NCI-H446 treated with DMSO at 0.1 percent for 48 hours (cell line): ENCODE measurements around the gene PDZD7.
"Not testable (repeated sequence)": the region's sequence is repeated elsewhere in the genome, so short reads cannot be mapped to it uniquely, and the experiment has no call there.

Experiments
- DNase-seq: peaks from one replicate; lab custom pipeline; 2025; lab: John Stamatoyannopoulos, UW

The PDZD7 gene

DNA sequence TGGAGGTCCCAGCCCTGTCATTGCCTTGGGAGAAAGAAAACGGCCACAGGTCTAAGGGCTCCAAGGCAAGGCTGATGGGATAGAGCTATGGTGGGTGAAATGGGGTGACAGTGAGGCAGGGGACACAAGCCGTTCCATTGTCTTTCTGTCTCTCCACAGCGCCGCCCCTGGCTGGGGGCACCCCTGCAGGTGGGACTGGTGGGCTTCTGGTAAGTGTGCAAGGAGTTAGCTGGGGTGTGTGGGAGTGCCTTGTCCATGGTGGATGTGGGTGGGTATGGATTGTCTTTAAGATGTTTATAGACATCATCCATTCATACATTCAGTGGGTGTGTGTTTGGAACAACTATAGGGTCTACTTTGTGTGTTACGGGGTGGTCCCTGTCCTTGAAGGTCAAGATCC, 7.6 kb upstream of the PDZD7 start:
- DNase-seq: no peak

DNA sequence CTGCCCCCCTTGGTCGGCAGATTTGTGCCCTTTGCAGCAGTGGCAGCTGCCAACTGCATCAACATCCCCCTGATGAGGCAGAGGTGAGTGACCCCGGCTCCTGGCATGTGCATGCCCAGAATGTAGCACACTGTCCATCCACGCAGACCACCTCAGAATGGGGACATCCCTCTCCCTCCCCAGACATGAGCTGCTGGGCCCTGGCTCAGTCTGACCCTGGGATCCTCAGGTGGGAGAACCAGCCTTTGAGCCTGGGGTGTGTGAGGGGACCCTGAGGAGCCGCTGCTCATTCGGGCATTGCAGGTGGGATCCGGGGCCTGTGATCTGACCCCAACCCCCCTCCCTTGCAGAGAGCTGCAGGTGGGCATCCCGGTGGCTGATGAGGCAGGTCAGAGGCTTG, 5.8 kb upstream of the PDZD7 start:
- DNase-seq: no peak

- no peak for DNase-seq
Observed at GRCh38 chr10:101035916-101036702, 5.2 kb upstream of the PDZD7 start.

GRCh38 chr10:101035314-101035713, 4.4 kb upstream of the PDZD7 start:
- DNase-seq: no peak

- not testable (repeated sequence) for DNase-seq
Observed at GRCh38 chr10:101034404-101034803, 3.5 kb upstream of the PDZD7 start.

- no peak for DNase-seq
Observed at GRCh38 chr10:101033276-101033675, 2.3 kb upstream of the PDZD7 start.

DNA sequence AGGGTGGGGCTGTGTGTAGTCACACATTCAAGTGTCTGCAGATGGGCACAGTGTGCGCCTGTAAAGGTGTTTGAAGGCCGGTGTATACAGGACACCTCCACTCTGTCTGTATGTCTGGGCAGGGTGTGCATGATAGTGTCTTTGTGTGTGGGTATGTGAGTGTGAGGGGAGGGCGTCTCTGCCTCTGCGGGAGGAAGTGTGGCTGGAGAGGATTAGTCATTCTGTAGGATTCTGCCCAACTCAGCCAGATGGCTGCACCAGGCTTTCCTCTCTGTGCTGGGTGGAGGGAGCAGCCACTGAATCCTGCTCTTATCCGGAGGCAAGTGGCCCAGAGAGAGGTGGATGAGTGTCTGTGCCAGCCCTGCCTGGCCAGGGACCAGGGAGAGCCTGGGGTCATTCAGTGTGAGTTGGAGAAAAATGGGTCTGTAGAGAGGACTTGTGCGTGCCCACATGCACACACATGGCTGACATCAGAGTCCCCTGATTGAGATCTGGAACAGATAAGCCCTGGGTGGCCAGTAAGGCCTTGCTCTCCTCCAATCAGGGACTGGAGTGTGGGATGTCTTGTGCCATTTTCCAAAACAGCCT, 1.8 kb upstream of the PDZD7 start:
- DNase-seq: peak; percentile 49

GRCh38 chr10:101031796-101032636, 1.1 kb upstream of the PDZD7 start:
- DNase-seq: no peak

DNA sequence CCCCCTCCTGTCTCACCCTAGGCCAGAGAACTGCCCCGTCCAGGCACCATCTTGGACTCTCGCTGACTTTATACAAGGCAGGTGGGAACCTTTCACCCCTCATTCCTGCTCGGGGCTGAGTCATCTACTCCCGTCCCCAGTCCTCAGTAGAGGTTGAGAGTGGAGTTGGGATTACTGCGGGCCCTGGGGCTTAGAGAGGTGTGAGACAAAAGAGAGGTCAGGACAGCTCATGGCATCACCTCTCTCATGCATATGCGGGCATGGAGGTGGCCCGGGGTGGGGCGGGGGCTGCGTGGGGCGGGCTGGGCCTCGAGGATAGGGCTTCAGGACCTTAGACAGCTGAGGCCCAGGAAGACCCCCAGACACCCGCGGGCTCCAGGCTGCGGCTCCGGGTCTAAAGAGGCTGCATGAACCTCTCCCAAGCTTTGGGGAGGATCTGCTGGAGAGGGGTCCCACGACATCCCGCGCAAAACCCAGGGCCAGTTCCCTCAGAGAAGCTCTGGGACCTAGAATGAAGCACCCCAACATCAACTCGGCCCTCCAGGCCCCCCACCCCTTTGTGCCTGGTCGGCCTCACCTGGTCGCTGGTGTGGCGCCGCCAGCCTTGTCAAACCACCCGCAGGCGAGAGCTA, 317 bp downstream of the PDZD7 start:
- no peak for DNase-seq

GRCh38 chr10:101029520-101030295, 1.2 kb downstream of the PDZD7 start:
- DNase-seq: no peak

- no peak for DNase-seq
Observed at GRCh38 chr10:101028446-101029337, 2.2 kb downstream of the PDZD7 start.

GRCh38 chr10:101027106-101027720, 3.7 kb downstream of the PDZD7 start:
- no peak for DNase-seq

GRCh38 chr10:101022967-101023705, 7.8 kb downstream of the PDZD7 start:
- no peak for DNase-seq

GRCh38 chr10:101021692-101022251, 9.2 kb downstream of the PDZD7 start:
- DNase-seq: no peak

DNA sequence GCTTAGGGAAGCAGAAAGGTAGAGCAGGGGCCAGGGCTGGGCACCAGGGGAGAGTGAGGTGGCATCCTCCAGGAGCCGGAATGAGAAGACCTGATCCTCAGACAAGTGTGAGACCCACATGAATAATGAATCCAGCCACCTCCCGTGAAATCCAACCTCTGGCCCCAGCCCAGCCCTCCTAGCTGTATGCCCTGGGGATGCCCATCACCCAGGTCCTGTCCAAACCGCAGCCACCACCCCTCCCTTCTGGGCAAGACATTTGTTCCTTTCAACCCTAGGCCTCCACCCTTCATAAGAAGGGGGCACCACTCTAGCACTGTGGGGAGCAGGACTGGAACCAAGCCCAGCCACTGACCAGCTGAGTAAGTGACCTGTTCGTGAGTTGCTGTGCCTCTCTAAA, 9.7 kb downstream of the PDZD7 start:
- DNase-seq: no peak

DNA sequence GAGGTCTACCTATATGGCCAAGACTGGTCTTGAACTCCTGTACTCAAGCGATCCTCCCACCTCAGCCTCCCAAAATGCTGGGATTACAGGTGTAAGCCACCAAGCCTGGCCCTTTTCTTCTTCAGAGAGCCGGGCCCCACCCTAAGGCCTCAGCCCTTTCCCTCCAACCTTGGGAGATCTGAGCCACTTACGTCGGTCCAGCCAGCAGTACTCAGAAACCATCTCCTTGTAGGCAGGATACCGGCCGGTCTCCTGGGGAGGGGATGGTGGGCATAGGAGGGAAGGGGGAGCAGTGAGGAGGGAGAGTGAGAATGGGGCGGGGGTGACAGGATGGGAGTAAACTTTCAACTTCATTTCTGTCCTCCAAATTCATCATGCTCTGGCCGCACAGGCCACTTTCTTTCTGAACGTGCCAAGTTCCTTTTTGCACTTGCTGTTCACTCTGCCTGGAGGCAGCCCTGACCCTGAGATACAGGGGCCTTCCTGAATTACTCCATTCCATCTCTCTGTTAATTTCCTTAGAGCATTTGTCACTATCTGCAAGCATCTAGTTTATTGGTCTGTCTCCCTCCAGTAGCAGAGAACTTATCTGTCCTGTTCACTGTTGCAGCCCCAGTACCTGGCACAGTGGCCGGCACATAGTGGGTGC, 10.4 kb downstream of the PDZD7 start:
- DNase-seq: no peak

- no peak for DNase-seq
Observed at GRCh38 chr10:101019440-101019703, 11.6 kb downstream of the PDZD7 start.

GRCh38 chr10:101018600-101019439, 12.1 kb downstream of the PDZD7 start:
- DNase-seq: no peak
